IPS-NIHi7 (cell line): ENCODE results near the gene LDLRAD3.
"Not testable (repeated sequence)": the region's sequence is repeated elsewhere in the genome, so short reads cannot be mapped to it uniquely, and the experiment has no call there.

Source experiments
- DNase-seq: peaks from one replicate; pipeline ENCODE4 v3.0.0; 2012; ENCODE audit warnings: mixed read lengths; ENCODE audit errors: extremely low spot score

LDLRAD3 gene

GRCh38 chr11:36019005-36019596 lies 75.2 kb downstream of the LDLRAD3 start:
- DNase-seq, result no peak

GRCh38 chr11:36019722-36020121 lies 75.9 kb downstream of the LDLRAD3 start:
- no peak for DNase-seq

- no peak for DNase-seq
These were observed 79.0 kb downstream of the LDLRAD3 start for GRCh38 chr11:36022882-36023281.

GRCh38 chr11:36023922-36024321 lies 80.1 kb downstream of the LDLRAD3 start:
- no peak for DNase-seq

- DNase-seq, result no peak
These were observed 80.9 kb downstream of the LDLRAD3 start for GRCh38 chr11:36024716-36025115.

GRCh38 chr11:36026315-36026968 lies 82.6 kb downstream of the LDLRAD3 start:
- no peak for DNase-seq

GRCh38 chr11:36027731-36028130 lies 83.9 kb downstream of the LDLRAD3 start:
- no peak for DNase-seq

GRCh38 chr11:36029616-36030015 lies 85.8 kb downstream of the LDLRAD3 start:
- no peak for DNase-seq

GRCh38 chr11:36030731-36031281 lies 86.9 kb downstream of the LDLRAD3 start:
- no peak for DNase-seq

- peak; percentile 51 for DNase-seq
These were observed 89.4 kb downstream of the LDLRAD3 start for GRCh38 chr11:36033082-36033751.

- DNase-seq, result no peak
These were observed 90.1 kb downstream of the LDLRAD3 start for GRCh38 chr11:36033936-36034335.

- DNase-seq, result no peak
These were observed 90.9 kb downstream of the LDLRAD3 start for GRCh38 chr11:36034551-36035331.

- no peak for DNase-seq
These were observed 91.6 kb downstream of the LDLRAD3 start for GRCh38 chr11:36035454-36035853.

GRCh38 chr11:36035999-36036398 lies 92.1 kb downstream of the LDLRAD3 start:
- DNase-seq, result no peak

- DNase-seq, result no peak
These were observed 93.2 kb downstream of the LDLRAD3 start for GRCh38 chr11:36037031-36037430.

GRCh38 chr11:36038541-36038940 lies 94.7 kb downstream of the LDLRAD3 start:
- no peak for DNase-seq

GRCh38 chr11:36039471-36039870 lies 95.6 kb downstream of the LDLRAD3 start:
- DNase-seq, result no peak

GRCh38 chr11:36041988-36042611 lies 98.2 kb downstream of the LDLRAD3 start:
- DNase-seq, result no peak

GRCh38 chr11:36044636-36045035 lies 100.8 kb downstream of the LDLRAD3 start:
- DNase-seq, result no peak

- DNase-seq, result not testable (repeated sequence)
These were observed 102.1 kb downstream of the LDLRAD3 start for GRCh38 chr11:36045945-36046344.

- no peak for DNase-seq
These were observed 103.1 kb downstream of the LDLRAD3 start for GRCh38 chr11:36046932-36047331.

GRCh38 chr11:36047344-36047743 lies 103.5 kb downstream of the LDLRAD3 start:
- DNase-seq, result no peak
